Adrenal gland (tissue), 5 donors: ENCODE data around the gene PACSIN2.

ENCODE experiments used
- POLR2A ChIP-seq, 2 donors: fragments of 450-650 bp; IDR thresholded peaks; one replicate each; pipeline ENCODE4 v1.6.1; 2017; ENCODE audit warnings: antibody characterized with exemption in 2 of 2, mild to moderate bottlenecking in 2 of 2, moderate library complexity in 1 of 2
- TF ChIP-seq, protein P1 (sequence below), 6 experiments: fragments of 450-650 bp in 4 of 6; fragments of 200-600 bp in 2 of 6; sonication (generic) in 1 of 6; IDR thresholded peaks; 1 replicate in 5 of 6; 2 replicates in 1 of 6; pipeline versions ENCODE4 v1.5.1 to v1.8.0; 2016 to 2021; ENCODE audit warnings: antibody characterized with exemption in 6 of 6, mild to moderate bottlenecking in 2 of 6, moderate library complexity in 1 of 6
- donor health status: DM: no; HTN: no; CAD: no.

DNA sequence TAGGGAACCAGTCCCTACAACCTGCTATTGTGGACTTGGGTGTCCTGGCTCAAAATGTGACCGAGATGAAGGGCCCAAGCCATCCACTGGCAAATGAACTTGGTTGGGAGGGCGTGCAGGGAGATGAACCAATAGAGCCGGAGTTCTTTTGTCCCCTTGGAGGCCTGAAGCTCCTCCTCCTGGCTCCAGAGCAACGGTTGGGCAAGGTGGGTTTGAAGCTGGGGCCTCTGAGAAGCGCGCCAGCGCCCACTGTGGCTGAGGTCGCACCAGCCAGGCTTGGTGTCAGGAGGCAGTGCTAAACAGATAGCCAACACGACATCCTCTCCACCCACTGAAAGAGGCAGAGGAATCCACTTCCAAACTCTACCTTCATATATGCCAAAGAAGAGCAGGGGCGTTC lies 36.0 kb upstream of the PACSIN2 start:
- TF ChIP-seq, protein P1, sequence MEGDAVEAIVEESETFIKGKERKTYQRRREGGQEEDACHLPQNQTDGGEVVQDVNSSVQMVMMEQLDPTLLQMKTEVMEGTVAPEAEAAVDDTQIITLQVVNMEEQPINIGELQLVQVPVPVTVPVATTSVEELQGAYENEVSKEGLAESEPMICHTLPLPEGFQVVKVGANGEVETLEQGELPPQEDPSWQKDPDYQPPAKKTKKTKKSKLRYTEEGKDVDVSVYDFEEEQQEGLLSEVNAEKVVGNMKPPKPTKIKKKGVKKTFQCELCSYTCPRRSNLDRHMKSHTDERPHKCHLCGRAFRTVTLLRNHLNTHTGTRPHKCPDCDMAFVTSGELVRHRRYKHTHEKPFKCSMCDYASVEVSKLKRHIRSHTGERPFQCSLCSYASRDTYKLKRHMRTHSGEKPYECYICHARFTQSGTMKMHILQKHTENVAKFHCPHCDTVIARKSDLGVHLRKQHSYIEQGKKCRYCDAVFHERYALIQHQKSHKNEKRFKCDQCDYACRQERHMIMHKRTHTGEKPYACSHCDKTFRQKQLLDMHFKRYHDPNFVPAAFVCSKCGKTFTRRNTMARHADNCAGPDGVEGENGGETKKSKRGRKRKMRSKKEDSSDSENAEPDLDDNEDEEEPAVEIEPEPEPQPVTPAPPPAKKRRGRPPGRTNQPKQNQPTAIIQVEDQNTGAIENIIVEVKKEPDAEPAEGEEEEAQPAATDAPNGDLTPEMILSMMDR (IDR thresholded peaks at IDR 0.05) = no peak
- TF ChIP-seq POLR2A (IDR thresholded peaks at IDR 0.05) = no peak
